GM18505 (cell line): ENCODE results near the gene CFAP52.
"Not testable (repeated sequence)": the region's sequence is repeated elsewhere in the genome, so short reads cannot be mapped to it uniquely, and the experiment has no call there.

Experiments
- ATAC-seq: cut with Tn5 transposase; IDR thresholded peaks from one replicate; pipeline ENCODE4 v1.9.1; 2021; ENCODE audit not compliant: unreplicated experiment
- POLR2A ChIP-seq: IDR thresholded peaks from 4 replicates; pipeline ENCODE4 v1.6.1; 2011; ENCODE audit warnings: borderline replicate concordance; ENCODE audit not compliant: insufficient read depth, insufficient read length; ENCODE audit errors: extremely low read depth

CFAP52 gene

DNA sequence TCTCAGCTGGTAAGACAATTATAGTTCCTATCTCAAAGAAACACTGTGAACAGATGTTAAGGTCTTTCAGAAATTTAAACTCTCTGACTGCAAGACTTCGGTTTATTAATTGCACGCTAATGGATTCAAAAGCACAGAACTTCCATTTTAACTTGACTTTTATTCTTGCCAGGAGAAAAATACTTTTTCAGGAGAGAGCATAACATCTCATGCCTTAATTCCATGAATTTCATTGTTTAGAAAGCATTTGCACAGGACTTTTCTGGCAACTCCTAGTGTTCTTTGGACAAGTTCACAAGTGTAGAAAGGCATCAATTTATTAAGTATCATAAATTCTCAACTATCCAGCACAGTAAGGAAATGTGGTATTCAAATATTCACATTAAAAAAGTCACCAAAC, 23.3 kb upstream of the CFAP52 start:
- TF ChIP-seq POLR2A, result no peak
- no peak for ATAC-seq

DNA sequence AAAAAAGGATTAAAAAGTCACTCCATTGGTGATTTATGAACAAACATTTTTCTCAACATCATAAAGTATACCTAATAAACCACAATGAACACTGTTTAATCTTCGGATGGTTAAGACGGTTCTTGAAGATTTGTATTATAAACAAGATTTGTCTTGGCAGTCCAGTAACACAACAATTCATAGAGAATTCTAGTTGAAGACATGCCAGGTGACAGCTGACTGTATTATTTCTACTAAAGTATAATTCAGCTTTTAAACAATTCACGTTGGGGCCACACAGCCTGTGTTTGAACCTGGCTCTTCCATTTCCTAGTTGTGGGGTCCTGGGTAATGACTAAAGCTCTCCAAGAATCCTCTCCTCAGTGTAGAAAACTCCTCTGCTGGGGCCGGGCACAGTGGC, 22.8 kb upstream of the CFAP52 start:
- TF ChIP-seq POLR2A, result no peak
- no peak for ATAC-seq

DNA sequence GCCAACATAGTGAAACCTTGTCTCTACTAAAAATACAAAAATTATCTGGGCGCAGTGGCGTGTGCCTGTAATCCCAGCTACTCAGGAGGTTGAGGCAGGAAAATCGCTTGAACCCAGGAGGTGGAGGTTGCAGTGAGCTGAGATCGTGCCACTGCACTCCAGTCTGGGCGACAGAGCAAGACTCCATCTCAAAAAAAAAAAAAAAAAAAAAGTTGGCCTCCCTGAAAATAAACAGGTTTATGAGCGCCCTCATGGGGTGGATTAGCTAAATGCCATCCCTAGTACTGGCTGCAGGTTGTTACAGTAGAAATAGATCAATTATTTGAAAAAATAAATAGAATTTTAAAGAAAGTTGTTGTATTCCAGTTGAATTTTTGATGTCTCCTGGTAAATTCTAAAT, 21.7 kb upstream of the CFAP52 start:
- not testable (repeated sequence) for ATAC-seq

DNA sequence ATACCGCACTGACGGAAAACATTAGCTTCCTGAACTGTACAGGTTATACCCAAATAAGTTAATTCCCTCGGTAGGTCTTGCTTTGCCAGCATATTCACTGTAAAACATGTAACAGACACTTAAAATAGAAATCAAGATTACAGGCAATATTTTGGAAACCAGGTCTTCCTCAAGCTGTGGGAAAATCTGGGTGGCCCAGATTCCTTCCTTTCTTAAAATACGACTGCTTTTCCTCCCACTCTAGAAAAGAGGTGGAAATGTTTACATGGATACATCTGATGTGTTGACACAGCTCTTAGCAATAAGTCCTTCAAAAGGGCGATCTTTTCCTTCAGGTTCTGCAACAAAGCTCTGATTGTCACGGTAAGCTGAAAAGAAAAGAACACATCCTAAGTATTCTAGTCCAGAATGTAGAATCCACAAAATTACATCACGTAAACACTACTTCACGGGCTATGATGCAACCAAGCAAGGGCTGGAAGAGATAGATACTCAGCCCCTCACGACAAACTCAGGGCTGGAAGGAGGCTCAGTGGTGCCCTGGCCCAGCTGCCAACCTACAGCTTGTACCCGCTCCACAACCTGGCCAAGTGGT, 19.2 kb upstream of the CFAP52 start:
- no peak for TF ChIP-seq POLR2A
- ATAC-seq, result no peak

DNA sequence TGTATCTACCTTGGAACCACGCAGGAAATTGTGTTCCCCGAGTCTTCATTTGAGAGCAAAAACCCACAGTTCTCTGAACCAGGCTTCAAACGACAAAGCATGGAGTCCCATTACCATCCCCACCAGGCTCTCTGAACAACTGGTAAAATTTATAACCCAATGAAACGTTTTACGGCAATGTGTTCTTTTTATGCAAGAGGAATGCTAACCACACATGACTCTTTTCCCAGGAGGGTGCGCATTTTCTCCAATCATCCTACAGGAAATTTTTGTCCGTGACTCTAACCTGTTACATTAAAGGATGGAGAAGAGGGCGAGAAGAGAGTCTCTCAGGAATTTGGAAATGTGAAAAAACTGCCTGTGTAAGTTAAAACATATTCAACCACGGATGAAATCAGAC, 18.6 kb upstream of the CFAP52 start:
- TF ChIP-seq POLR2A, result no peak
- no peak for ATAC-seq

DNA sequence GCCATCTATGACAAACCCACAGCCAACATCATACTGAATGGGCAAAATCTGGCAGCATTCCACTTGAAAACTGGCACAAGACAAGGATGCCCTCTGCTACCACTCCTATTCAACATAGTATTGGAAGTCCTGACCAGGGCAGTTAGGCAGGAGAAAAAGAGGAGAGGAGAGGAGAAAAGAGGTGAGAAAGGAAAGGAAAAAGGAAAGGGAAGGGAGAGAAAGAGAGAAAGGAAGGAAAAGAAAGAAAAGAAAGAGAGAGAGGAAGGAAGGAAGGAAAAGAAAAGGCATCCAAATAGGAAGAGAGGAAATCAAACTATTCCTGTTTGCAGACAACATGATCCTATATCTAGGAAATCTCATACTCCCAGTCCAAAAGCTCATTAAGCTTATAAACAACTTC, 12.3 kb upstream of the CFAP52 start:
- no peak for ATAC-seq
- no peak for TF ChIP-seq POLR2A

DNA sequence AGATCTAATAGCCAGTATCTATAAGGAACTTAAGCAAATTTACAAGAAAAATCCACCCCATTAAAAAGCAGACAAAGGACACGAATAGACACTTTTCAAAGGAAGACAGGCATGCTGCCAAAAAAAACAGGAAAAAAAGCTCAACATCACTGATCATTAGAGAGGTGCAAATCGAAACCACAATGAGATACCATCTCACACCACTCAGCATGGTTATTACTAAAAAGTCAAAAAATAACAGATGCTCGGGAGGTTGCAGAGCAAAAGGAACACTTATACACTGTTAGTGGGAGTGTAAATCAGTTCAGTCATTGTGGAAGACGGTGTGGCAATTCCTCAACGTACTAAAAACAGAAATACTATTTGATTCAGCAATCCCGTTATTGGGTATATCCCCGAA, 10.4 kb upstream of the CFAP52 start:
- no peak for TF ChIP-seq POLR2A
- ATAC-seq, result no peak

DNA sequence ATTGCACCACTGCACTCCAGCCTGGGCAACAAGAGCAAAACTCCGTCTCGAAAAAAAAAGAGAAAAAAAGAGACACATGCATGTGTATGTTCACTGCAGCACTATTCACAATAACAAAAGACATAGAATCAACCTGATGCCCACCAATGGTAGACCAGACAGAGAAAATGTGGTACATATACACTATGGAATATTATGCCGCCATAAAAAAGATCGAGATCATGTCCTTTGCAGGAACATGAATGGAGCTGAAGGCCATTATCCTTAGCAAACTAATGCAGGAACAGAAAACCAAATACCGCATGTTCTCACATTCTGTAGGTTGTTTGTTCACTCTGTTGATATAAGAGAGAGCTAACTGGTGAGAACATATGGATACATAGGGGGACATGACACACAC, 9.7 kb upstream of the CFAP52 start:
- ATAC-seq, result not testable (repeated sequence)

DNA sequence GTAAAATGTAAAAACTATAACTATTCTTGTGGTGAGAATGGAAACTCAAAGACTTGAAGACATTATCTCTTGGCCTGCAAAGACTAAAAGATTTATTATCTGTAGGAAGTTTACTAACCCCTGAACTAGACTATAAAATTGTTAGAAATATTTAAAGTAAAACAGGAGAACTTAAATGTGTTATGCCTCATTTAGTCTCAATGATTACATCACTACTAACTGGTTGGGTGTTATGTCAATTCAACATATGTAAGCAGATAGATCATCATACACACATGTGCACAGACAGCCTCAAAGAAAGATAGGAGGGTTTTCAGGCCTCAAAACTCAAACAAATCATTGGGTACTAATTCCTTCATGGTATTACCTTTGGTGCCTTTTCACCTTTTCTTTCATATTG, 8.4 kb upstream of the CFAP52 start:
- TF ChIP-seq POLR2A, result no peak

DNA sequence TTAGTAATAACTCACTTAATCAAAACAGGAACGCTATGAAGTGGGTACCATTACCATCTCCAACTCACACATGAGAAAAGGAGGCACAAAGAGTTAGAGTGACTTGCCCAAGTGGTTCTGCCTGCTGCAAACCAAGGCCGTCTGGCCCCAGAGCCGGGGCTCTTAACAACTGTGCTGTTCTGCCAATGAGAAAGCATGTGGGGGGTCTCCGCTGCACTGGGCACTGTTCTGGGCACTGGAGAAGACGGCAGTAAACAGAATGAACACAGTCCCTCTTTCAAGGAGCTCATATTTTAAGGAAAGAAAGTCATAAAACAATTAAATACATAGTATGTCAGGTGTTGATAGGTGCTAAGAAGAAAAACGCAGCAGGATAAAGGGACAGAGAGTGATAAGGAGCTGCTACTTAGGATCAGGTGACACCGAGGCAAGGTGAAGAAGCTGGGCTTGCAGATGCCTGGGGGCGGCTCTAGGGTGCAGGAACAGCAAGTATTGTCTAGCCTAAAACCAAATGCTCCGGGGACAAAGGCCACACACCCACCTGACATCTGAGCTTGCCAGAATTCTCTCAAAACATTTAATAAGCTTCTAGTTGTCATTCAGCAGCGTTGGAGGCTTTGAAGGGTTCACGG, 7.4 kb upstream of the CFAP52 start:
- ATAC-seq, result no peak
- no peak for TF ChIP-seq POLR2A

More for the DNA sequence above, 8.4 kb upstream of the CFAP52 start:
- ATAC-seq, result no peak

DNA sequence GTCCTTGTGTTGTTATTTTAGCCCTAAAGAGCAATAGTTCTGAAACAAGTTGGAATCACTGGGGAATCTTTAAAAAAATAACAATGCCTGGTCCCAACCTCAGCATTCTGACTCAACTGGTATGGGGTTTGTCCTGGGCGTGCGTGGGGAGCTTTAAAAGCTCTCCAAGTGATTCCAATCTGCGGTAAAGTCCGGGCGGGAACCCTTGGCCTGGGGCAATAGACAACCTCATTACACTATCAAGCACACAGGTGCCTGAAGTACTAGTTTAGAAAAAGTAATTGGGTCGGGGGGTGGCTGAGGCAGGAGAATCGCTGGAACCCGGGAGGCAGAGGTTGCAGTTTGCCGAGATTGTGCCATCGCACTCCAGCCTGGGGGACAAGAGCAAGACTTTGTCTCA, 5.2 kb upstream of the CFAP52 start:
- TF ChIP-seq POLR2A, result no peak
- ATAC-seq, result no peak

DNA sequence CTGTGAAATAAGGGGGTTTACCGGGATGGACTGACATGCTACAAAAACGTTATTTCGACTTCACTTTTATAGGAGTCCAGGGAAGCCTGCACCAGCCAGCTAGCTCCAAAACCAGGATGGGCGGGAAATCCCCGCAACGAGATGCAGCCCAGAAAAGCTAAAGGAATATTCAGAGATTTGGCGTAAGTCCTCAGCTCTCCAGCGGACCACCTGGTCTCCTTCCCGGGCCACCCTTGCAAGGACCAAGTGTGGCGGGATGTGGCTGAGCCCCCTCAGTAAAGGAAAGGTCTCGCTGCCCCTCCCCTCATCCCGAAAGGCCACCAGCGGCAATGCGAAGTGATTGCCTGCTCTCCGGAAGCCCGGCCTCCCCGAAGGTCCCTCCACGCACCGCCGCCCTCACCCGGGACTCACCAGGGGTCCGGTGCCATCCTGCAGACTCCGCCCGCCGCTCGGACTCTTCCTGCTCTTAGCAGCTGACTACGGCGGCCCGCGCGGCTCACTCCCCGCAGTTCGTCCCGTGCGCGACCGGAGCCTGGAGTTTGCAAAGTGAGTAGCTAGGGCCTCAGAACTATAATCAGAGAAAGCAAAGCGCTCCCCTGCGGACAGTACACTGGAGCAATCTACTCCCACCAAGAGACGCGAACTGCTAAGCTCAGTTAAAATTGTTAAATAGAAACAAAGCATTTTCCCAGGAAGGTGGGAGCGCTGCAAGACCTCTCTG, 901 bp upstream of the CFAP52 start, which contains the start of gene STX8:
STX8 (minus strand) TSS at position 440 of the 721 bp plus-strand sequence; CDS start at position 428, 12 bp downstream.
- peak; percentile 71 for TF ChIP-seq POLR2A
- no peak for ATAC-seq

DNA sequence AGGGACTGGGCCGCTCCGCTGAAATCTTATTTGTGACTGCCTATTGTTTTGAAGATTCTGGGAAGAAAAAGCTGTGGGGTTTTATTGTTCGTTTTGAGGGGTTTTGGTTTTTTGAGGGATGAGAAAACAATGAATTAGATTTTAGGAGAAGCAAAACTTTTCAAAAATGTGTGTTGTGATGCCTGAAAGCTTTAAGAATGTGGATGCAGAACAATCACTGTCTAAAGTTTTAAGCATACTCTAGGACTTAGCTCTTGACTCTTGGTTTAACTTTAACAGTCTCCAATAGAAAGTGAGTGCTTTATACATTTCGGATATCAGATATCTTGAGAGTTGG, 899 bp downstream of the CFAP52 start:
- TF ChIP-seq POLR2A, result no peak
- no peak for ATAC-seq

DNA sequence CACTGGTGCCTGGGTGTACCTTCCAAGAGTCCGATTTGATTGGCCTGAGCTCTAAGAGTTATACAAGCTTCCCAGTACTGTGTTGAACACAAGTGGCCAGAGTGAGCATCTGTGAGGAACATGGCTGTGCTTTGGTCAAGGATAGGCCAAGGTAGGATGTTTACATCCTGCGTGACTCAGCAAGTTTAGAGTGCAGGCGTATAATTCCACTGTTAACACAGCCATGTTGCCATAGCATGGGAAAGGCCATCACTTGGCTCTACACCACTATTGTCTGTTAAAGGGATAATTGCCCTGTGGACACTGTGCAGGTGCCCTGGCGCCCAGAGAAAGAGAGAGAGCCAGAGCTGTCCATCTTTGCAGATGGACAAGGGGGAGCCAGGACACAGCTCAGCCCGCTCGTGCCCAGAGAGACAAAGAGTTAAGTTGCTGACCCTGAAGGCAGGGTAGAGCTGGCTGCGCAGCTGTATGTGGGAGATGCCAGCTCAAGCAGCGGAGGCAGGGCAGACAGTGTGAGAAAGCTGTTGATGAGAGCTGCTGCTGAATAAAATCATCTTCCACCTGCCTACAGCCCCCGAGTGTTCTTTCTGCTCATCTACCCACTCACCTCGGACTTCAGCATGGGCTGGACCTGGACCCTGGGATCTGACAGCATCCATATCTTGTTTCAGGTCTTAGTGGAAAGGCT, 11.7 kb downstream of the CFAP52 start:
- no peak for TF ChIP-seq POLR2A
- no peak for ATAC-seq
